H1 (cell line): ENCODE results near the gene BCAS3.

Experiments
- CREB1 ChIP-seq: IDR thresholded peaks from 2 replicates; pipeline ENCODE4 v1.6.1; 2012; ENCODE audit warnings: inconsistent platforms
- EP300 ChIP-seq, 2 experiments: IDR thresholded peaks; 1 replicate in 1 of 2; 2 replicates in 1 of 2; pipeline ENCODE4 v1.6.1; 2011 to 2012; ENCODE audit warnings: low read depth in 2 of 2, low read length in 2 of 2, mild to moderate bottlenecking in 2 of 2, borderline replicate concordance in 1 of 2, inconsistent platforms in 1 of 2, moderate library complexity in 1 of 2
- EZH2 ChIP-seq: fragments of 200-600 bp; sonication (generic); IDR thresholded peaks from 2 replicates; pipeline ENCODE4 v1.7.1; 2012; ENCODE audit warnings: low read depth, mild to moderate bottlenecking, moderate library complexity, low read length, inconsistent platforms; ENCODE audit not compliant: severe bottlenecking
- JUND ChIP-seq: IDR thresholded peaks from 2 replicates; pipeline ENCODE4 v1.6.1; 2011; ENCODE audit warnings: mild to moderate bottlenecking, improper control_type of control experiment, low read length
- KDM5A ChIP-seq: fragments of 200-600 bp; IDR thresholded peaks from 2 replicates; pipeline ENCODE4 v1.7.1; 2012; ENCODE audit warnings: mild to moderate bottlenecking, low read length, inconsistent platforms, mixed read lengths
- POLR2A ChIP-seq, 2 experiments: IDR thresholded peaks; 1 replicate in 1 of 2; 2 replicates in 1 of 2; pipeline ENCODE4 v1.6.1; 2011; ENCODE audit warnings: low read depth in 2 of 2, low read length in 2 of 2, mild to moderate bottlenecking in 2 of 2; ENCODE audit errors: control extremely low read depth in 1 of 2
- POLR2AphosphoS5 ChIP-seq: IDR thresholded peaks from 2 replicates; pipeline ENCODE4 v1.6.1; 2011; ENCODE audit warnings: low read depth, low read length
- RXRA ChIP-seq: IDR thresholded peaks from 2 replicates; pipeline ENCODE4 v1.6.1; 2011; ENCODE audit warnings: low read depth, mild to moderate bottlenecking, low read length, moderate library complexity; ENCODE audit not compliant: insufficient read depth
- SIRT6 ChIP-seq: IDR thresholded peaks from one replicate; pipeline ENCODE4 v1.7.1; 2012; ENCODE audit warnings: low read length, inconsistent platforms
- SIX5 ChIP-seq: IDR thresholded peaks from 2 replicates; pipeline ENCODE4 v1.6.1; 2011; ENCODE audit warnings: mild to moderate bottlenecking, low read depth, low read length
- SRF ChIP-seq: IDR thresholded peaks from 2 replicates; pipeline ENCODE4 v1.6.1; 2011; ENCODE audit warnings: mild to moderate bottlenecking, low read depth, low read length, moderate library complexity
- TAF1 ChIP-seq: IDR thresholded peaks from 2 replicates; pipeline ENCODE4 v1.6.1; 2011; ENCODE audit warnings: mild to moderate bottlenecking, low read depth, low read length
- TF ChIP-seq, protein P1 (sequence below), 3 experiments: IDR thresholded peaks; 1 replicate in 2 of 3; 2 replicates in 1 of 3; pipeline versions ENCODE4 v1.5.1 to v1.6.1; 2011; ENCODE audit warnings: low read length in 3 of 3, mild to moderate bottlenecking in 3 of 3, inconsistent platforms in 2 of 3, low read depth in 1 of 3, moderate library complexity in 1 of 3; ENCODE audit not compliant: insufficient read depth in 1 of 3; ENCODE audit errors: control extremely low read depth in 1 of 3

GRCh38 chr17:60900688-60901087, 223.0 kb downstream of the BCAS3 start:
- no peak for TF ChIP-seq POLR2A (IDR thresholded peaks at IDR 0.05; ENCODE audit: control extremely low read depth in 1 of 2, low read depth in 2 of 2, low read length in 2 of 2)
- no peak for TF ChIP-seq SIRT6
- no peak for TF ChIP-seq JUND
- no peak for TF ChIP-seq SIX5
- TF ChIP-seq EZH2 = no peak
- TF ChIP-seq, protein P1, sequence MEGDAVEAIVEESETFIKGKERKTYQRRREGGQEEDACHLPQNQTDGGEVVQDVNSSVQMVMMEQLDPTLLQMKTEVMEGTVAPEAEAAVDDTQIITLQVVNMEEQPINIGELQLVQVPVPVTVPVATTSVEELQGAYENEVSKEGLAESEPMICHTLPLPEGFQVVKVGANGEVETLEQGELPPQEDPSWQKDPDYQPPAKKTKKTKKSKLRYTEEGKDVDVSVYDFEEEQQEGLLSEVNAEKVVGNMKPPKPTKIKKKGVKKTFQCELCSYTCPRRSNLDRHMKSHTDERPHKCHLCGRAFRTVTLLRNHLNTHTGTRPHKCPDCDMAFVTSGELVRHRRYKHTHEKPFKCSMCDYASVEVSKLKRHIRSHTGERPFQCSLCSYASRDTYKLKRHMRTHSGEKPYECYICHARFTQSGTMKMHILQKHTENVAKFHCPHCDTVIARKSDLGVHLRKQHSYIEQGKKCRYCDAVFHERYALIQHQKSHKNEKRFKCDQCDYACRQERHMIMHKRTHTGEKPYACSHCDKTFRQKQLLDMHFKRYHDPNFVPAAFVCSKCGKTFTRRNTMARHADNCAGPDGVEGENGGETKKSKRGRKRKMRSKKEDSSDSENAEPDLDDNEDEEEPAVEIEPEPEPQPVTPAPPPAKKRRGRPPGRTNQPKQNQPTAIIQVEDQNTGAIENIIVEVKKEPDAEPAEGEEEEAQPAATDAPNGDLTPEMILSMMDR (IDR thresholded peaks at IDR 0.05; ENCODE audit: control extremely low read depth in 1 of 3, insufficient read depth in 1 of 3, low read depth in 1 of 3, low read length in 3 of 3) = no peak
- TF ChIP-seq TAF1 = no peak
- TF ChIP-seq POLR2AphosphoS5 = no peak
- no peak for TF ChIP-seq KDM5A
- no peak for TF ChIP-seq EP300 (IDR thresholded peaks at IDR 0.05; ENCODE audit: borderline replicate concordance in 1 of 2, low read depth in 2 of 2, low read length in 2 of 2)
- no peak for TF ChIP-seq SRF
- TF ChIP-seq RXRA = no peak
- no peak for TF ChIP-seq CREB1
